PC-3 (cell line): ENCODE results near the gene TPT1. TPM values are rescaled to one million over a fixed set of nuclear protein-coding genes. Genes with fewer than 3 reads are reported as not detected.

Experiments
- ATAC-seq: fragments of 200-7000 bp; cut with Tn5 transposase; 2 replicates; pipeline ENCODE4 v1.9.1; 2020; ENCODE audit warnings: mild to moderate bottlenecking, moderate library complexity
- BruUV-seq: library from RNA; stranded (reverse); fragments of 400-500 nt; replicated peaks from 2 replicates; lab custom pipeline; 2021; lab: Mats Ljungman, UMichigan
- CTCF ChIA-PET: fragments of 300-600 bp; sonication (Branson Sonifier 250); formaldehyde crosslinking; loops from one replicate; lab custom pipeline; 2022; ENCODE audit warnings: antibody characterized with exemption; lab: Charles Lee
- POLR2A ChIA-PET: fragments of 300-600 bp; sonication (Branson Sonifier 250); formaldehyde crosslinking; loops from one replicate; lab custom pipeline; 2022; ENCODE audit warnings: antibody characterized with exemption; ENCODE audit not compliant: unreplicated experiment; lab: Charles Lee
- DNase-seq: peaks from one replicate; pipeline ENCODE4 v3.0.0-alpha.2; 2015
- H2AFZ ChIP-seq: fragments of 300-600 bp; sonication (generic); 2 replicates; pipeline ENCODE4 v1.6.0; 2016; ENCODE audit warnings: antibody characterized with exemption, low read length
- H3F3A ChIP-seq: fragments of 300-600 bp; sonication (generic); one replicate; pipeline ENCODE4 v1.6.0; 2017; ENCODE audit warnings: antibody characterized with exemption, low read length, control low read depth, mild to moderate bottlenecking; ENCODE audit not compliant: unreplicated experiment
- H3K27ac ChIP-seq: fragments of 300-600 bp; sonication (generic); 2 replicates; pipeline ENCODE4 v1.5.1; 2016; ENCODE audit warnings: mild to moderate bottlenecking, low read length
- H3K27me3 ChIP-seq: fragments of 300-600 bp; sonication (generic); 2 replicates; pipeline ENCODE4 v1.6.1; 2016; ENCODE audit warnings: low read length, mixed read lengths
- H3K36me3 ChIP-seq: fragments of 300-600 bp; sonication (generic); 2 replicates; pipeline ENCODE4 v1.6.1; 2016; ENCODE audit warnings: low read depth, mixed run types, low read length, mixed read lengths
- H3K4me1 ChIP-seq: fragments of 300-600 bp; sonication (generic); 2 replicates; pipeline ENCODE4 v1.5.1; 2016; ENCODE audit warnings: low read length; ENCODE audit not compliant: insufficient read depth
- H3K4me2 ChIP-seq: fragments of 300-600 bp; sonication (generic); 2 replicates; pipeline ENCODE4 v1.6.0; 2016; ENCODE audit warnings: low read length
- H3K4me3 ChIP-seq: fragments of 300-600 bp; sonication (generic); 2 replicates; pipeline ENCODE4 v1.5.1; 2016; ENCODE audit warnings: mild to moderate bottlenecking, low read length, mixed read lengths
- H3K79me2 ChIP-seq: fragments of 300-600 bp; sonication (generic); 2 replicates; pipeline ENCODE4 v1.6.1; 2017; ENCODE audit warnings: low read length, mixed read lengths
- H3K9ac ChIP-seq: fragments of 300-600 bp; sonication (generic); 2 replicates; pipeline ENCODE4 v1.6.0; 2016; ENCODE audit warnings: mild to moderate bottlenecking, low read length
- H3K9me2 ChIP-seq: fragments of 300-600 bp; sonication (generic); replicated peaks from 2 replicates; pipeline ENCODE4 v1.6.1; 2016; ENCODE audit warnings: mixed run types, low read length, mixed read lengths
- H3K9me3 ChIP-seq: fragments of 300-600 bp; sonication (generic); 2 replicates; pipeline ENCODE4 v1.6.1; 2016; ENCODE audit warnings: low read length, mixed read lengths
- H4K20me1 ChIP-seq: fragments of 300-600 bp; sonication (generic); 2 replicates; pipeline ENCODE4 v1.6.1; 2016; ENCODE audit warnings: low read length, mixed read lengths
- CTCF ChIP-seq: fragments of 300-600 bp; sonication (generic); conservative IDR thresholded peaks from 2 replicates; pipeline ENCODE4 v1.5.1; 2017; ENCODE audit warnings: antibody characterized with exemption, low read depth, mild to moderate bottlenecking, low read length
- EZH2 ChIP-seq: fragments of 300-600 bp; sonication (generic); IDR thresholded peaks from one replicate; pipeline ENCODE4 v1.6.1; 2017; ENCODE audit warnings: antibody characterized with exemption, mild to moderate bottlenecking, low read length; ENCODE audit not compliant: unreplicated experiment
- EZH2phosphoT487 ChIP-seq: fragments of 300-600 bp; sonication (generic); IDR thresholded peaks from 2 replicates; pipeline ENCODE4 v1.6.1; 2018; ENCODE audit warnings: mild to moderate bottlenecking, antibody characterized with exemption, low read length, borderline replicate concordance
- intact Hi-C: fragments of 100-400 bp; cut with micrococcal nuclease; formaldehyde crosslinking; loops from 2 replicates; pipeline ENCODE4 v1.9.0; 2023
- total RNA-seq: library from RNA; depleted of rRNA; stranded (reverse); fragments of >200 nt; gene quantifications from 2 replicates; pipeline ENCODE4 v1.2.3, GENCODE V29; 2014

The TPT1 gene
- total RNA-seq, 1 experiment from 2014 or later = 982 TPM

GRCh38 chr13:45298206-45298505 is 42.8 kb downstream of the TPT1 start:
- Histone ChIP-seq H3K4me2 (no peak overlapping the region), H3F3A (no peaks in the 10 kb centered on the region), H3K36me3 (no peaks in the 10 kb centered on the region), H3K27ac (no peak overlapping the region), H3K9ac (no peak overlapping the region), H3K9me3 (no peaks in the 10 kb centered on the region), H3K9me2 (no peaks in the 10 kb centered on the region), H3K79me2 (no peaks in the 10 kb centered on the region), H2AFZ (no peak overlapping the region), H4K20me1 (no peaks in the 10 kb centered on the region), H3K4me3 (no peak overlapping the region), H3K27me3 (no peaks in the 10 kb centered on the region), H3K4me1 (no peaks in the 10 kb centered on the region)
- BruUV-seq = no TSS peak
- TF ChIP-seq CTCF (no peak), EZH2phosphoT487 (no peak), EZH2 (no peak)
- DNase-seq (no peak), ATAC-seq (no peak)
- intact Hi-C loops = no loop called here
- ChIA-PET CTCF (interaction anchor here (0.6 kb wide), 1 partner anchor 27 kb away, joined by 4 read pairs; no protein-coding TSS in a partner anchor), POLR2A (no interaction called here)

- Histone ChIP-seq H3K79me2 (no peaks in the 10 kb centered on the region), H3K9me3 (no peaks in the 10 kb centered on the region), H2AFZ (no peak overlapping the region), H3K4me3 (no peak overlapping the region), H3K9me2 (no peaks in the 10 kb centered on the region), H3K27ac (no peak overlapping the region), H3F3A (no peaks in the 10 kb centered on the region), H3K36me3 (no peaks in the 10 kb centered on the region), H4K20me1 (no peaks in the 10 kb centered on the region), H3K27me3 (no peaks in the 10 kb centered on the region), H3K9ac (no peak overlapping the region), H3K4me1 (peaks cover under 1% of the 10 kb centered on the region; the same call in 1 of the 2 replicates), H3K4me2 (no peak overlapping the region)
- DNase-seq (no peak), ATAC-seq (no peak)
- ChIA-PET POLR2A (interaction anchor here (0.6 kb wide), 2 partner anchors 78 to 263 kb away, joined by 5 to 8 read pairs; no protein-coding TSS in a partner anchor), CTCF (no interaction called here)
- TF ChIP-seq EZH2 (no peak), EZH2phosphoT487 (no peak), CTCF (no peak)
- intact Hi-C loops = no loop called here
- BruUV-seq = no TSS peak
Observed at GRCh38 chr13:45297456-45298205, 43.4 kb downstream of the TPT1 start.

GRCh38 chr13:45296259-45296658 is 44.7 kb downstream of the TPT1 start:
- intact Hi-C loops = no loop called here
- ATAC-seq (no peak), DNase-seq (no peak)
- Histone ChIP-seq H3K79me2 (no peaks in the 10 kb centered on the region), H3F3A (no peaks in the 10 kb centered on the region), H2AFZ (no peak overlapping the region), H3K36me3 (no peaks in the 10 kb centered on the region), H3K27me3 (no peaks in the 10 kb centered on the region), H3K9me2 (no peaks in the 10 kb centered on the region), H3K9ac (no peak overlapping the region), H3K27ac (no peak overlapping the region), H3K4me1 (peaks cover 14% of the 10 kb centered on the region), H4K20me1 (no peaks in the 10 kb centered on the region), H3K9me3 (no peaks in the 10 kb centered on the region), H3K4me2 (no peak overlapping the region), H3K4me3 (no peak overlapping the region)
- ChIA-PET CTCF (no interaction called here), POLR2A (no interaction called here)
- TF ChIP-seq EZH2 (no peak), EZH2phosphoT487 (no peak), CTCF (no peak)
- no TSS peak for BruUV-seq
